Metanephros (tissue), 1 donor: ENCODE measurements around the gene FBXW5. TPM values are rescaled to one million over a fixed set of nuclear protein-coding genes. Genes with fewer than 3 reads are reported as not detected.

Experiments
- total RNA-seq: library from RNA; depleted of rRNA; stranded (reverse); fragments of >200 nt; gene quantifications from one replicate; pipeline ENCODE4 v1.2.3, GENCODE V29; 2014

Gene FBXW5
- total RNA-seq = 87.0 TPM

GRCh38 chr9:136944519-136945332 is at the start of gene FBXW5, which contains the start of gene C8G:
Gene FBXW5, minus strand, starts transcription at chr9:136944738. Its CDS starts 655 bp downstream, at chr9:136944083.
Gene C8G, plus strand, starts transcription at chr9:136945243. Its CDS starts 78 bp downstream, at chr9:136945321.

GRCh38 chr9:136991993-136992818 is 47.7 kb upstream of the FBXW5 start, which contains the start of gene PAXX:
Gene PAXX, plus strand, starts transcription at chr9:136992422. Its CDS starts 22 bp downstream, at chr9:136992444.

GRCh38 chr9:136982232-136983051 is 37.9 kb upstream of the FBXW5 start, which contains the start of gene LCNL1:
Gene LCNL1, plus strand, starts transcription at chr9:136982993. Its CDS starts 594 bp downstream, at chr9:136983587.

GRCh38 chr9:136977223-136977622 is 32.7 kb upstream of the FBXW5 start, which contains the start of gene PTGDS:
Gene PTGDS, plus strand, starts transcription at chr9:136977504. Its CDS starts 75 bp downstream, at chr9:136977579.

GRCh38 chr9:136951541-136952320 is 7.2 kb upstream of the FBXW5 start, which contains the start of gene LCN12:
Gene LCN12, plus strand, starts transcription at chr9:136952273. Its CDS starts 55 bp downstream, at chr9:136952328.

Other genes with a start within 250 kb of the FBXW5 start
- gene DIPK1B, start 232.2 kb downstream of the FBXW5 start, total RNA-seq = 39.6 TPM
- gene LCN10, start 201.8 kb downstream of the FBXW5 start, total RNA-seq = 0.47 TPM
- gene LCN6, start 196.2 kb downstream of the FBXW5 start, total RNA-seq = not detected
- 0.82 TPM for gene LCN8, start 186.5 kb downstream of the FBXW5 start, total RNA-seq
- not detected for gene LCN15, start 180.2 kb downstream of the FBXW5 start, total RNA-seq
- 58.8 TPM for gene TMEM141, start 153.4 kb downstream of the FBXW5 start, total RNA-seq
- gene CCDC183, start 148.4 kb downstream of the FBXW5 start, total RNA-seq = 3.1 TPM
- gene RABL6, start 136.8 kb downstream of the FBXW5 start, total RNA-seq = 44.3 TPM
- 1.5 TPM for gene AJM1, start 102.3 kb downstream of the FBXW5 start, total RNA-seq
- gene PHPT1, start 95.3 kb downstream of the FBXW5 start, total RNA-seq = 68.5 TPM
- gene MAMDC4, start 92.4 kb downstream of the FBXW5 start, total RNA-seq = 10.9 TPM
- 172 TPM for gene EDF1, start 78.4 kb downstream of the FBXW5 start, total RNA-seq
- 18.9 TPM for gene TRAF2, start 58.2 kb downstream of the FBXW5 start, total RNA-seq
- not detected for gene C8G, start 505 bp upstream of the FBXW5 start, total RNA-seq
- 10.2 TPM for gene LCN12, start 7.5 kb upstream of the FBXW5 start, total RNA-seq
- gene PTGDS, start 32.8 kb upstream of the FBXW5 start, total RNA-seq = 43.3 TPM
- 0.41 TPM for gene LCNL1, start 38.3 kb upstream of the FBXW5 start, total RNA-seq
- gene PAXX, start 47.7 kb upstream of the FBXW5 start, total RNA-seq = 28.0 TPM
- gene CLIC3, start 51.8 kb upstream of the FBXW5 start, total RNA-seq = 2.5 TPM
- 39.4 TPM for gene ABCA2, start 83.5 kb upstream of the FBXW5 start, total RNA-seq
- gene FUT7, start 87.3 kb upstream of the FBXW5 start, total RNA-seq = 0.35 TPM
- 28.6 TPM for gene NPDC1, start 101.4 kb upstream of the FBXW5 start, total RNA-seq
- gene ENTPD2, start 109.3 kb upstream of the FBXW5 start, total RNA-seq = 3.6 TPM
- 7.2 TPM for gene SAPCD2, start 125.8 kb upstream of the FBXW5 start, total RNA-seq
- 11.2 TPM for gene UAP1L1, start 132.8 kb upstream of the FBXW5 start, total RNA-seq
- 54.5 TPM for gene MAN1B1, start 142.2 kb upstream of the FBXW5 start, total RNA-seq
- 20.4 TPM for gene DPP7, start 170.0 kb upstream of the FBXW5 start, total RNA-seq
- gene GRIN1, start 194.4 kb upstream of the FBXW5 start, total RNA-seq = 0.47 TPM
- 0.35 TPM for gene LRRC26, start 225.3 kb upstream of the FBXW5 start, total RNA-seq
- not detected for gene TMEM210, start 227.3 kb upstream of the FBXW5 start, total RNA-seq
- 44.7 TPM for gene ANAPC2, start 243.8 kb upstream of the FBXW5 start, total RNA-seq
- gene SSNA1, start 243.9 kb upstream of the FBXW5 start, total RNA-seq = 35.3 TPM